ENCODE data around the gene MNS1. TPM values are rescaled to one million over a fixed set of nuclear protein-coding genes. Genes with fewer than 3 reads are reported as not detected.

MNS1 gene
- total and polyA plus RNA-seq, 2 of the 13 experiments (the other 11 are each of a cell fraction or from before 2014, with no cell fraction given): 0.22 to 1.7 TPM

DNA sequence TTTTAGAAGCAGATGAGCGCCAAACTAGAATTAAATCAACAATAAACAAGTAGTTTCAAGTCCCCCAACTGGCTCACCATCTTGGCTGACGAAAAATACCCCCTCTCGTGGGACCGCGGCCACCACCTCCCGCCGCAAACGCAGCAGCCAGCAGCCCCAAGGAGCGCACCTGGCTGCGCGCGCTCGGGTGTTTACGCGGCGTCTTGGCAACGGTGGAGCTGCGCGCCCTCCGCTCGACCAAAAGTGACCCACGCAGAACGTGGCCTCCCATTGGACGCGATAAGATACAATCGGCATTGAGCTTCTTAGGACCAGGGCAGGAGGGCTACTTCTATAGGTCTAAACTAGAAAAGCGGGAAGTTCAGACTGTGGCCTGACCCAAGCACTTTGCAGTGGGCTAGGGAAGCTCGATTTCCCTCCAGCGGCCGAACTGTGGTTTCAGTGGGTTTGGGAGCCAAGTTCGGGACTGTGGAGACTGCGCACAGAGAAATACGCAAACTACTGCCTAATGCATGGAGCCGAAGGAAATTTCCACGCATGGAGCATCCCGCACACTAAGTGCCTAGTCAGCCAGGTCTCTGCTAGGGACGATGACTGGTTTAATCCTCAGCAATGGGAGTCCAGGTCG, at the start of gene MNS1 (continued):
- no peak for TF ChIP-seq SMAD9 (CRISPR knock-in tag; IDR thresholded peaks at IDR 0.05)
- no peak for TF ChIP-seq KDM4B (CRISPR knock-in tag; IDR thresholded peaks at IDR 0.05)
- TF ChIP-seq MEIS1 (CRISPR knock-in tag; IDR thresholded peaks at IDR 0.05; ENCODE audit: borderline replicate concordance): no peak
- TF ChIP-seq GABPB1 (CRISPR knock-in tag; IDR thresholded peaks at IDR 0.05): peak; percentile 58; the same call in 1 of the 2 replicates
- TF ChIP-seq FOXC1 (CRISPR knock-in tag; IDR thresholded peaks at IDR 0.05; ENCODE audit: borderline replicate concordance): 0 out of 2 replicates have a peak, but pooled peaks have one; percentile 36
- no peak for TF ChIP-seq ZNF597 (CRISPR knock-in tag; IDR thresholded peaks at IDR 0.05)
- peak; percentile 82 for TF ChIP-seq GMEB1 (CRISPR knock-in tag; IDR thresholded peaks at IDR 0.05; ENCODE audit: borderline replicate concordance)
- 0 out of 2 replicates have a peak, but pooled peaks have one; percentile 18 for TF ChIP-seq YEATS4 (CRISPR knock-in tag; IDR thresholded peaks at IDR 0.05; ENCODE audit: borderline replicate concordance)
- TF ChIP-seq FOXA3 (CRISPR knock-in tag; IDR thresholded peaks at IDR 0.05): peak; percentile 45; the same call in 1 of the 2 replicates
- TF ChIP-seq EHMT2 (IDR thresholded peaks at IDR 0.05; ENCODE audit: borderline replicate concordance, low read depth, low read length): 0 out of 2 replicates have a peak, but pooled peaks have one; percentile 38
- TF ChIP-seq AFF4 (CRISPR knock-in tag; IDR thresholded peaks at IDR 0.05): no peak
- TF ChIP-seq ZMYM4 (CRISPR knock-in tag; IDR thresholded peaks at IDR 0.05): peak; percentile 95
- TF ChIP-seq ZZZ3 (CRISPR knock-in tag; IDR thresholded peaks at IDR 0.05; ENCODE audit: borderline replicate concordance): no peak
- TF ChIP-seq RXRA (CRISPR knock-in tag; IDR thresholded peaks at IDR 0.05): no peak
- TF ChIP-seq SIN3A (IDR thresholded peaks at IDR 0.05; ENCODE audit: borderline replicate concordance, low read depth, low read length): peak; percentile 78; the same call in 1 of the 2 replicates
- no peak for TF ChIP-seq ZBTB7B (CRISPR knock-in tag; IDR thresholded peaks at IDR 0.05)
- TF ChIP-seq, protein P1, sequence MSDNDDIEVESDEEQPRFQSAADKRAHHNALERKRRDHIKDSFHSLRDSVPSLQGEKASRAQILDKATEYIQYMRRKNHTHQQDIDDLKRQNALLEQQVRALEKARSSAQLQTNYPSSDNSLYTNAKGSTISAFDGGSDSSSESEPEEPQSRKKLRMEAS (IDR thresholded peaks at IDR 0.05): peak; percentile 73
- no peak for TF ChIP-seq ZNF557 (CRISPR knock-in tag; IDR thresholded peaks at IDR 0.05)
- TF ChIP-seq ZNF292 (CRISPR knock-in tag; IDR thresholded peaks at IDR 0.05; ENCODE audit: borderline replicate concordance, low read depth): no peak
- peak; percentile 90 for TF ChIP-seq HDAC1 (CRISPR knock-in tag; IDR thresholded peaks at IDR 0.05)
- TF ChIP-seq RNF2 (conservative IDR thresholded peaks at IDR 0.05; ENCODE audit: low read depth): 0 out of 2 replicates have a peak, but pooled peaks have one; percentile 47
- TF ChIP-seq, protein P2, sequence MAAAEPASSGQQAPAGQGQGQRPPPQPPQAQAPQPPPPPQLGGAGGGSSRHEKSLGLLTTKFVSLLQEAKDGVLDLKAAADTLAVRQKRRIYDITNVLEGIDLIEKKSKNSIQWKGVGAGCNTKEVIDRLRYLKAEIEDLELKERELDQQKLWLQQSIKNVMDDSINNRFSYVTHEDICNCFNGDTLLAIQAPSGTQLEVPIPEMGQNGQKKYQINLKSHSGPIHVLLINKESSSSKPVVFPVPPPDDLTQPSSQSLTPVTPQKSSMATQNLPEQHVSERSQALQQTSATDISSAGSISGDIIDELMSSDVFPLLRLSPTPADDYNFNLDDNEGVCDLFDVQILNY (CRISPR knock-in tag; conservative IDR thresholded peaks at IDR 0.05): peak; percentile 78
- peak; percentile 34; the same call in 1 of the 2 replicates for TF ChIP-seq ATF7-NPFF (CRISPR knock-in tag; IDR thresholded peaks at IDR 0.05; ENCODE audit: low read depth)
